DND-41 (cell line): ENCODE results near the gene ASAH2.

Experiments used
- ATAC-seq: fragments of 200-7000 bp; cut with Tn5 transposase; 3 replicates; pipeline ENCODE4 v1.9.1; 2021; ENCODE audit warnings: low read depth; ENCODE audit not compliant: insufficient read depth
- DNase-seq: peaks from one replicate; pipeline ENCODE4 v3.0.0-alpha.2; 2020
- H2AFZ ChIP-seq: 2 replicates; pipeline ENCODE4 v1.6.0; 2012; ENCODE audit warnings: low read depth, low read length
- H3K27ac ChIP-seq: 2 replicates; pipeline ENCODE4 v1.5.1; 2012; ENCODE audit warnings: low read length, inconsistent platforms
- H3K27me3 ChIP-seq: fragments of 200-600 bp; sonication (generic); 2 replicates; pipeline ENCODE4 v1.6.0; 2012; ENCODE audit warnings: low read length, mild to moderate bottlenecking, inconsistent platforms; ENCODE audit not compliant: insufficient read depth, poor library complexity
- H3K36me3 ChIP-seq: 2 replicates; pipeline ENCODE4 v1.5.1; 2012; ENCODE audit warnings: low read length, inconsistent platforms; ENCODE audit not compliant: insufficient read depth
- H3K4me1 ChIP-seq: 2 replicates; pipeline ENCODE4 v1.5.1; 2012; ENCODE audit warnings: mild to moderate bottlenecking, low read length; ENCODE audit not compliant: insufficient read depth
- H3K4me2 ChIP-seq: 2 replicates; pipeline ENCODE4 v1.6.0; 2012; ENCODE audit warnings: mild to moderate bottlenecking, moderate library complexity, low read length, inconsistent platforms; ENCODE audit not compliant: insufficient read depth
- H3K4me3 ChIP-seq, 2 experiments: fragments of 200-600 bp in 1 of 2; shearing (Covaris generic) in 1 of 2; 2 replicates each; pipeline ENCODE4 v1.5.1; 2012 to 2016; ENCODE audit warnings: inconsistent platforms in 2 of 2, low read length in 2 of 2, mild to moderate bottlenecking in 2 of 2, low read depth in 1 of 2, moderate library complexity in 1 of 2
- H3K79me2 ChIP-seq: 2 replicates; pipeline ENCODE4 v1.6.0; 2012; ENCODE audit warnings: low read length, inconsistent platforms; ENCODE audit not compliant: insufficient read depth
- H3K9ac ChIP-seq: 2 replicates; pipeline ENCODE4 v1.6.0; 2012; ENCODE audit warnings: low read depth, mild to moderate bottlenecking, inconsistent platforms, low read length, moderate library complexity
- H3K9me3 ChIP-seq: 2 replicates; pipeline ENCODE4 v1.5.1; 2012; ENCODE audit warnings: low read length, moderate library complexity, mild to moderate bottlenecking, inconsistent platforms; ENCODE audit not compliant: insufficient read depth, severe bottlenecking
- H4K20me1 ChIP-seq: 2 replicates; pipeline ENCODE4 v1.6.0; 2012; ENCODE audit warnings: low read length; ENCODE audit not compliant: insufficient read depth
- EZH2 ChIP-seq: IDR thresholded peaks from 3 replicates; pipeline ENCODE4 v1.6.1; 2012; ENCODE audit warnings: borderline replicate concordance, low read depth, mild to moderate bottlenecking, moderate library complexity, low read length, inconsistent platforms; ENCODE audit not compliant: severe bottlenecking
- TF ChIP-seq, protein P1 (sequence below): IDR thresholded peaks from 2 replicates; pipeline ENCODE4 v1.5.1; 2012; ENCODE audit warnings: borderline replicate concordance, low read length, moderate library complexity, mild to moderate bottlenecking; ENCODE audit not compliant: poor library complexity, severe bottlenecking; ENCODE audit errors: extremely low read depth

Gene ASAH2

DNA sequence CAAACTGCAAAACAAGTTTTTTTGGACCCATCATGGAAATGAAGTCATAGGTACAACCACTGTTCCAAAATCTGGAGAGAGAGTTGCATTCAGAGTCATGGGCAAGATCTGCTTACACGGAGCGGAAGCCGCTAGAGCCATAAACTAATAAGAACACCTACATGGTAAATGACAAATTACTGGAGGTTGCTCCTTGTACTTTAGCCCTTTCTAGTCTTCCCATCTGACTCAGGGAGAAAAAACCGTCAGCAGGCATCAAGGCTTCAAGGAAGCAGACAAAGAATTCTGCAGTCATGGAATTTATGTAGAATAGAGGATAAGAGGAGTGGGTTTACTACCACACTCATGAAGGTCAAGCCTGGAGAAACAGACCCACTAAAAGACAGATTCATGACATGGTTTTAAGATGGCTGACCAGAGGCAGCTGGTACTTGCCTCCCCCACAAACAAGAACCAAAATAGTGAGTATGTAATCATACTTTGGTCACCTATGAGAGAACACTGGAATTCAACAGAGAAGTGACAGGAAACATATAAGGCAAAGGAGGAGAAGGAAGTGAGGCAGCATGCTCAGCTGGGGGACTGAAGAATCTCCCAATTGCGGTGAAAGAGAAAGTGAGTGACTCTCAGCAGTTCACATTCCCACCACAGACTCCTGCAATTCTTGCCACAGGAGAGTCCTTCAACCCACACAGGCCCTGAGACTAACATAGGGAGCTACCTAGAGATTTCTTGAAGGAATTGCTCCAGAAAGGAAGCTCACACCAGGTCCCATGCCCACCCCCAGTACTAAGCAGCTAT is 42.4 kb upstream of the ASAH2 start:
- Histone ChIP-seq H3K27me3 (no peaks in the 10 kb centered on the region), H3K4me3 (no peak overlapping the region), H3K4me1 (no peaks in the 10 kb centered on the region), H3K9me3 (no peaks in the 10 kb centered on the region), H3K9ac (no peak overlapping the region), H3K4me2 (no peak overlapping the region), H3K36me3 (no peaks in the 10 kb centered on the region), H2AFZ (no peak overlapping the region), H3K79me2 (no peaks in the 10 kb centered on the region), H3K27ac (no peak overlapping the region), H4K20me1 (no peaks in the 10 kb centered on the region)
- DNase-seq (no peak), ATAC-seq (no peak)
- TF ChIP-seq, protein P1, sequence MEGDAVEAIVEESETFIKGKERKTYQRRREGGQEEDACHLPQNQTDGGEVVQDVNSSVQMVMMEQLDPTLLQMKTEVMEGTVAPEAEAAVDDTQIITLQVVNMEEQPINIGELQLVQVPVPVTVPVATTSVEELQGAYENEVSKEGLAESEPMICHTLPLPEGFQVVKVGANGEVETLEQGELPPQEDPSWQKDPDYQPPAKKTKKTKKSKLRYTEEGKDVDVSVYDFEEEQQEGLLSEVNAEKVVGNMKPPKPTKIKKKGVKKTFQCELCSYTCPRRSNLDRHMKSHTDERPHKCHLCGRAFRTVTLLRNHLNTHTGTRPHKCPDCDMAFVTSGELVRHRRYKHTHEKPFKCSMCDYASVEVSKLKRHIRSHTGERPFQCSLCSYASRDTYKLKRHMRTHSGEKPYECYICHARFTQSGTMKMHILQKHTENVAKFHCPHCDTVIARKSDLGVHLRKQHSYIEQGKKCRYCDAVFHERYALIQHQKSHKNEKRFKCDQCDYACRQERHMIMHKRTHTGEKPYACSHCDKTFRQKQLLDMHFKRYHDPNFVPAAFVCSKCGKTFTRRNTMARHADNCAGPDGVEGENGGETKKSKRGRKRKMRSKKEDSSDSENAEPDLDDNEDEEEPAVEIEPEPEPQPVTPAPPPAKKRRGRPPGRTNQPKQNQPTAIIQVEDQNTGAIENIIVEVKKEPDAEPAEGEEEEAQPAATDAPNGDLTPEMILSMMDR = no peak
- TF ChIP-seq EZH2 = no peak

- Histone ChIP-seq H3K79me2 (no peaks in the 10 kb centered on the region), H3K4me1 (no peaks in the 10 kb centered on the region), H3K9me3 (no peaks in the 10 kb centered on the region), H3K4me3 (no peak overlapping the region), H3K4me2 (no peak overlapping the region), H3K36me3 (no peaks in the 10 kb centered on the region), H4K20me1 (no peaks in the 10 kb centered on the region), H3K27me3 (no peaks in the 10 kb centered on the region), H3K27ac (no peak overlapping the region), H2AFZ (no peak overlapping the region), H3K9ac (no peak overlapping the region)
- DNase-seq (no peak), ATAC-seq (no peak)
- TF ChIP-seq, protein P1 = no peak
- TF ChIP-seq EZH2 = no peak
Measured at GRCh38 chr10:50291261-50291850, 40.0 kb upstream of the ASAH2 start.

DNA sequence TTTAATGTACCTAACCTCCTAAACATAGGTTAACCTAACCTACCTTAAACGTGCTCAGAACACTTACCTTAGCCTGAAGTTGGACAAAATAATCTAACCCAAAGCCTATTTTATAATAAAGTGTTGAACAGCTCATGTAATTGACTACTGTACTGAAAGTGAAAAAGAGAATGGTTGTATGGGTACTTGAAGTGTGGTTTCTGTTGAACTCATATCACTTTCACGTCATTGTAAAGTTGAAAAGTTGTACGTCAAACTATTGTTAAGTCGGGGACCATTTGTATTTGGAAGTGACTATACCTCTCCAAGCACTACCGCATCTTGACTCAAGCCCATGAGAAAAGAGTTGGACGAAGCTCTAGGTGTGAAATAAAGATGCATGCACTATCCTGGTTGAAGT is 37.9 kb upstream of the ASAH2 start:
- H3K27ac ChIP-seq = no peak overlapping the region
- no peaks in the 10 kb centered on the region for H3K27me3 ChIP-seq
- H3K79me2 ChIP-seq = no peaks in the 10 kb centered on the region
- H3K9me3 ChIP-seq = no peaks in the 10 kb centered on the region
- no peaks in the 10 kb centered on the region for H4K20me1 ChIP-seq
- no peak overlapping the region for H3K4me3 ChIP-seq
- H3K4me2 ChIP-seq = no peak overlapping the region
- no peak for ATAC-seq
- no peak overlapping the region for H3K9ac ChIP-seq
- no peak for DNase-seq
- TF ChIP-seq, protein P1 = no peak
- TF ChIP-seq EZH2 = no peak
- no peaks in the 10 kb centered on the region for H3K36me3 ChIP-seq
- H3K4me1 ChIP-seq = no peaks in the 10 kb centered on the region
- H2AFZ ChIP-seq = no peak overlapping the region
